SIG-M5 treated with dmso at 0.1 percent for 504 hours (cell line): Measurements from ENCODE around the gene COL26A1.
"Not testable (repeated sequence)": the region's sequence is repeated elsewhere in the genome, so short reads cannot be mapped to it uniquely, and the experiment has no call there.

Source experiments
- DNase-seq: peaks from one replicate; lab custom pipeline; 2025; ENCODE audit not compliant: unreplicated experiment; lab: John Stamatoyannopoulos, UW

Gene COL26A1

DNA sequence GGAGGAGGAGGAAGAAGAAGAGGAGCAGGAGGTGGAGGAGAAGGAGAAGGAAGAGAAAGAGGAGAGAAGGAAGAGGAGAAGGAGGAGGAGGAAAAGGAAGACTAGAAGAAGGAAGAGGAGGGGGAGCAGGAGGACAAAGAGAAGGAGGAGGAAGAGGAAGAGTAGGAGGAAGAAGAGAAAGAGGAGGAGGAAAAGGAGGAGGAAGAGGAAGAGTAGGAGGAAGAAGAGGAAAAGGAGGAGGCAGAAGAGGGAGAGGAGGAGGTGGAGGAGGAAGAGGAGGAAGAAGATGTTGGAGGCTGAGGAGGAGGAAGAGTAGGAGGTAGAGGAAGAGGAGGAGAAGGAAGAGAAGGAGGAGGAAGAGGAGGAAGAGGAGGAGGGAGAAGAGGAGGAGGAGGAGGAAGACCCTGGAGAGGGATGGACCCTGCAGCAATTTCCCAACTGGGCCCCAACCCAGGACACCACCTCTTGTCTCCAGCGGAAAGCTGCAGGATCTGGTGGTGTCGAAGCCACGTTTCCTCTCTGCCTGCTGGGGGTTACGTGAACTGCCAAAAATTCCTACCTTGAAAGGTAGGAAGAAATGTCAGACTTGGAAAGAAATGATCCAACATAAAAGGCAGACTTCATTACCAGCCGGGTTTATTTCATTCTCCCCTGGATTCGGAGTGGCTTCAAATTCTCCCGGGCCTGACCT is 38.9 kb downstream of the COL26A1 start:
- no peak for DNase-seq

- no peak for DNase-seq
These were observed 39.6 kb downstream of the COL26A1 start for GRCh38 chr7:101402081-101402779.

DNA sequence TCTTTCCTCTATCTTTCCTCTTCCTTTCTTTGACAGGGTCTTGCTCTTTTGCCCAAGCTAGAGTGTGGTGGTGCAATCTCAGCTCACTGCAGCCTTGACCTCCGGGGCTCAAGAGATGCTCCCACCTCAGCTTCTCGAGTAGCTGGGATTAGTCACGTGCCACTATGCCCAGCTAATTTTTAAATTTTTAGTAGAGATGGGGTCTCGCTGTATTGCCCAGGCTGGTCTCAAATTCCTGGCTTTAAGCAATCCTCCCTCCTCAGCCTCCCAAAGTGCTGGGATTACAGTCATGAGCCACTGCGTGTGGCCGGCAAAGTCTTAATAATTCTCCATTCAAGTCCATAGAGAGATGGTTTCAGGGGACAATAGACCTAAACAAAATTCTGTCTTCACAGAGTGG is 40.2 kb downstream of the COL26A1 start:
- DNase-seq, result no peak

GRCh38 chr7:101405474-101406067 is 42.9 kb downstream of the COL26A1 start:
- DNase-seq, result no peak

DNA sequence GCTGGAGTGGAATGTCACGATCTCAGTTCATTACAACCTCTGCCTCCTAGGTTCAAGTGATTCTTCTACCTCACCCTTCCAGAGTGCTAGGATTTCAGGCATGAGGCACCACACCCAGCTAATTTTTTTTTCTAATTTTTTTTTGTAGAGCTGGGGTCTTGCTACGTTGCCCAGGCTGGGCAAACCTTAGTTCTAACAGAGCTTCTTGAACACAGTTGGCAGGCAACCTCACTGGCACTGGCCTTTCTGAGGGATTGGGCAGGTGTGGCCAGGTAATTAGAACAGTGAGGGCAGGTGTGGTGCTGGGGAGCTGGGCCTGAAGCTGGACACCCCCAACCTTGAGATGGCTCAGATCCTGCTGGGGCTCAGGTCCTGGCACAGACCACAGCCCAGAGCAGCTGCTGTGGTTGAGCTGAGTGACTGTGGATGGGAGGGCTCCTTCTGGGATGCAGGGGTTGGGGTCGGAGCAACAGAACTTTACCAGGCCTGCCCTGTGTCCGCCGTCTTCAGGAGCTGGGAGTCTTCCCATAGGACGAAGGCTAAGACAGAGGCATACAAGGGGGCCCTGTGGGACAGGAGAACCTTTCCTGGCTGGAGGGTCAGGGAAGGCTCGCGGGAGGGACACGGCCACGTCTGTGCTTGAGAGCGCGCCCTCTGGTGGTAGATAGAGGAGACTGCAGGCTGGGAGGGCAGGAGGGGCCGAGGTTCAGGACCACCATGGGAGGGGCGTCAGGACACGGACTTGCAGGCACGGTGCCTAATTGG is 48.2 kb downstream of the COL26A1 start:
- no peak for DNase-seq

DNA sequence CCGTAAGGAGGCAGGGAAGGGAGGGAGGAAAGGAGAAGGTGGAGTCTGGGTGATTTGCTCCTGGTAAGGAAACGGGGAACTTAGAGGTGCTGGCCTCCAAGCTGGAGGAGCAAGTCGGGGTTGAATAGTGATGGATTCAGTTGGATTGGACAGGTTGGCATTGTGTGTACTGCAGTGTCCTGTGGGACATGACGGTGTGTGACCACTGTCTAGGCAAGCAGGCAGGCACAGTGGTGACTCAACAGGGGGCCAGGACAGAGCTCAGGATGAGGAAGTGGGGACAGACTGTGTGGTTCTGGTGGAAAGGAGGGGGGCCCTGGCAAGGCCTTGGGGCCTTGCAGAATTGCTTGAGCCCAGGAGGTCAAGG is 48.8 kb downstream of the COL26A1 start:
- peak; percentile 57 for DNase-seq

GRCh38 chr7:101412976-101413375 is 50.3 kb downstream of the COL26A1 start:
- DNase-seq, result no peak

DNA sequence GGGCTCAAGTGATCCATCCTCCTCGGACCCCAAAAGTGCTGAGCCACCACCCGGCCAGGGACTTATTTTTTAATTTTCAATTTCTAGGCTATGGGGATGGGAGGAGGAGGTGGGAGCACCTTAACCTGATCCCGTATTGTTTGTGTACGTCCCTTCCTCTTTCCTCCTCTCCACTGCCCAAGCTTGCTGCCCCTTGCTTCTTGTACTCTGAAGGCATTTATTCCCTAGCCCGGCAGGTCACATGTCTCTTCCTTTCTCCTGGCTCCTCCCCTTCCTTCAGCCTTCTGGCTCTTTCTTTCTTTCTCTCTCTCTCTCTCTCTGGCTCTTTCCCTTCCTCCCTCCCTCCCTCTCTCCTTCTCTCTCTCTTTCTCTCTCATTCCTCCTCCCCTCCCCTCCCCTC is 56.0 kb downstream of the COL26A1 start:
- DNase-seq, result no peak

- no peak for DNase-seq
These were observed 57.2 kb downstream of the COL26A1 start for GRCh38 chr7:101419831-101420230.

- no peak for DNase-seq
These were observed 57.8 kb downstream of the COL26A1 start for GRCh38 chr7:101420436-101420835.

- no peak for DNase-seq
These were observed 59.9 kb downstream of the COL26A1 start for GRCh38 chr7:101422356-101423195.

GRCh38 chr7:101426303-101427011 is 63.8 kb downstream of the COL26A1 start:
- DNase-seq, result no peak

DNA sequence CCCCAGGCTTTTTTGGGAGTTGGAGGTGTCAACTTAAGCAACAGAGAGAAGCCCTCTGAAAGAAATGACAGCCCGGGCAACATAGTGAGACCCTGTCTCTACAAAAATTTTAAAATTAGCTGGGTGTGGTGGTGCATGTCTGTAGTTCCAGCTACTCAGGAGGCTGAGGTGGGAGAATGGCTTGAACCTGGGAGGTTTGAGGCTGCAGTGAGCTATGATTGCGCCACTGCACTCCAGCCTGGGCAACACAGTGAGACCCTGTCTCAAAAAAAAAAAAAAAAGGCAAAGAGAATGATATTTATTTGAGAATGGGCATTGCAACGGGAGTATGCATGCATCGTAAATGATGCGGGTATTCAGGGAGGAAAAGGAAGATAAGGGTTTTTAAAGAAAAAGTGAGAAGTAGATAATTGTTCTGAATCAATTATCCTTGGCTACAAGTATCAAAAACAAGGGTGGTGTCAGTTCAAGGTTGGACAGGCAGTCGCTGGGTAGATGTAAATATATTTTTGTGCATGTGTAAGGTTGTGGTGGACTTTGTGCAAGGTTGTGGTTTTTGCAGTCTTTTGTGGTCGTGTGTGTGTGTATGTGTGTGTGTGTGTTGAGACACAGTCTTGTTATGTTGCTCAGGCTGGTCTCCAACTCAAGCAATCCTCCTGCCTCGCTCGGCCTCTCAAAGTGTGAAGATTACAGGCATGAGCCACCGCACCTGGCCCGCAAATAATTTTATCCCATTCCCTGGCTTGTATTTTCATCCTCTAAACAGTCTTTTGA is 65.6 kb downstream of the COL26A1 start:
- no peak for DNase-seq

DNA sequence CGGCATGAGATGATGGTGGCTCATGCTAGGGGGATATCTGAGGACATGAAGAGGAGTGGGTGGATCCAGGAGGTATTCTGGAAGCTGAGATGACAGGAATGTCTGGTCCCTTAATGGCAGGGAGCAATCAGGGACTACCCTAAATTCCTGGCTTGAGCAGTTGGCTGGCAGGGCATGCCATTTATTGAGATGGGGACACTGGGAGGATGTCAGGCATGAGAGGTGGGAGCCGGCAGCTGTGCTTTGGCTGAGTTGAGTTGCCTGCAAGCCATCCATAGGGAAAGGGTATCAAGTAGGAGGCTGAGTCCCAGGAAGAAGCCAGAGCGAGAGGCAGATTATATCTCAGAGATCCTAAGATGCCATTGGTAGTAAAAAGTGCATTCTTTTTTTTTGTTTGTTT is 69.6 kb downstream of the COL26A1 start:
- DNase-seq, result no peak

GRCh38 chr7:101433688-101434087 is 71.0 kb downstream of the COL26A1 start:
- DNase-seq, result no peak

DNA sequence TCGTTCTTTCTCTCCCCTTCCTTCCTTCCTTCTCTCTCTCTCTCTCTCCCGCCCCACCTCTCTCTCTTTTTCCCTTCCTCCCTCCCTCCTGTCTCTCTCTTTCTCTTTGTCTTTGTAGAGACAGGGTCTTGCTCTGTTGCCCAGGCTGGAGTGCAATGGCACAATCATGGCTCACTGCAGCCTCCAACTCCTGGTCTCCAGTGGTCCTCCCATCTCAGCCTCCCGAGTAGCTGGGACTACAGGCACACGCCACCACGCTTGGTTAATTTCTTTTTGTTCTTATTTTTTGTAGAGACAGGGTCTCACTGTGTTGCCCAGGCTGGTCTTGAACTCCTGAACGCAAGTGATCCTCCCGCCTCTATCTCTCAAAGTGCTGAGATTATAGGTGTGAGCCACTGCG is 71.5 kb downstream of the COL26A1 start:
- not testable (repeated sequence) for DNase-seq

GRCh38 chr7:101435461-101436220 is 73.0 kb downstream of the COL26A1 start:
- DNase-seq, result no peak

DNA sequence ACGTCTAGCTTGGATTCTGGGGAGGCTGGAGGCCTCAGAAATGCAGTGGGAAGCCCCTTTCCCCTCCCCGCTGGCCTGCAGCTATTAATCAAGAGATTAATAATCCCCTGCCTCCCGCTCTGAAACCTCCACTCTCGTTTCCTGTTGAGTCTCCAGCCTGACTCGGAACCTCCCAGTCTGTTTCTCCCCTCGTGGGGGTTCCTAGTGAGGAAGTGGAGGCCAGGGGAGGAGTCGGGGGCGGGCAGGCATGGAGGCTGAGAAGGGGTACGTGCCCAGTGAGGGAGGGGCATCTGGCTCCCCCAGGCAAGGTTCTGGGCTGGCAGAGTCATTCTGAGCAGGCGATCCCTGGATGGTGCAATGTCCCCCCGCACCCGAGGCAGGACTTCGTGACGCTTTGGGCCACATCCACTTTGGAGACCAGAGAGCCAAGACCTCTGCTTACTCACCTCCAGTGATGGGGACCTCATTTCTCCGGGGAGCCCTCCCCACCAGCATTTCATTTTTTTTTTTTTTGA is 73.6 kb downstream of the COL26A1 start:
- DNase-seq, result no peak
